Peyer's patch (tissue), 4 donors: ENCODE data around the gene GALNT9. TPM values are rescaled to one million over a fixed set of nuclear protein-coding genes. Genes with fewer than 3 reads are reported as not detected.
"Not testable (repeated sequence)": the region's sequence is repeated elsewhere in the genome, so short reads cannot be mapped to it uniquely, and the experiment has no call there.

Source experiments
- DNase-seq, 3 donors: peaks; one replicate each; pipeline ENCODE4 v3.0.0-alpha.2; 2017 to 2019
- H3K27ac ChIP-seq, 4 donors: fragments of 200-600 bp; sonication (generic); one replicate each; pipeline ENCODE4 v1.5.1; 2016 to 2019
- H3K27me3 ChIP-seq, 2 donors: fragments of 200-600 bp; sonication (generic); one replicate each; pipeline ENCODE4 v1.5.1; 2019
- H3K36me3 ChIP-seq, 3 donors: fragments of 200-600 bp; sonication (generic); one replicate each; pipeline ENCODE4 v1.5.1; 2016 to 2019
- H3K4me1 ChIP-seq, 4 donors: fragments of 200-600 bp; sonication (generic); one replicate each; pipeline ENCODE4 v1.5.1; 2016 to 2019
- H3K4me3 ChIP-seq, 4 donors: fragments of 200-600 bp; sonication (generic); 1 replicate in 3 of 4; 2 replicates in 1 of 4; pipeline ENCODE4 v1.5.1; 2016 to 2019; ENCODE audit warnings: mild to moderate bottlenecking in 1 of 4
- H3K9me3 ChIP-seq, 4 donors: fragments of 200-600 bp; sonication (generic); one replicate each; pipeline ENCODE4 v1.5.1; 2016 to 2019; ENCODE audit warnings: mild to moderate bottlenecking in 1 of 4
- POLR2A ChIP-seq, 2 donors: fragments of 450-650 bp; IDR thresholded peaks; one replicate each; pipeline ENCODE4 v1.5.1; 2017; ENCODE audit warnings: antibody characterized with exemption in 2 of 2, mild to moderate bottlenecking in 2 of 2, moderate library complexity in 2 of 2
- total RNA-seq, 4 donors: library from RNA; depleted of rRNA; stranded (reverse); fragments of >200 nt; gene quantifications; one replicate each; pipeline ENCODE4 v1.1.0, GENCODE V29; 2016
- TF ChIP-seq, protein P1 (sequence below), 6 experiments: fragments of 450-650 bp in 4 of 6; fragments of 200-600 bp in 2 of 6; sonication (generic) in 1 of 6; IDR thresholded peaks; one replicate each; pipeline ENCODE4 v1.5.1; 2017 to 2019; ENCODE audit warnings: antibody characterized with exemption in 6 of 6, mild to moderate bottlenecking in 3 of 6, moderate library complexity in 1 of 6

The GALNT9 gene
- total RNA-seq, 4 donors from 2014 or later: not detected

DNA sequence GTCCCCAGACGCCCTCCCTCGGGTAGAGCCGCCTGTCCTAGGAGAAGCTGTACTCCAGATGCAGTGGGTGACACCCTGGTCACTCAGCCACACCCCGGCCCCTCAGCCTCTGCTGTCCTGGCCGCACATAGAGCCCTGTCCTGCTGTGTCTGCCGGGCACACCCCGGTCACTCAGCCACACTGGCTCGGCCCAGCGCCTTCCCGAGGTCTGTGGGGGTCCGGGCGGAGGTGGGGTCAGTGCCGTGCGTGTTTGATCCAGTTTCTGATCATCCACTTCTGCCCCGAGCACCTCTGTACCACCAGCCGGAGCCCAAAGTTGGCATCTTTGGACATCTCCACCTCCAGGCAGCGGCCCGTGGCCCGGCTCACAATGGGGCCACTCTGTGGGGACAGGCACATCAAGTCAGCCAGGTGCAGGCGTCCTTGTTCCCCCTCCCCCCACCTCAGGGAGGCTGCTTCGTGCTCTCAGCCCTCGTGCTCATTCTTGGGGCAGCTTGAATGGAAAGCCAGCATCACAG lies 132.5 kb downstream of the GALNT9 start:
- Histone ChIP-seq H3K27me3 (no peaks in the 10 kb centered on the region), H3K4me1 (no peaks in the 10 kb centered on the region), H3K36me3 (no peaks in the 10 kb centered on the region), H3K4me3 (no peak overlapping the region), H3K27ac (no peak overlapping the region), H3K9me3 (peaks cover 0 to 7% (median 0%) of the 10 kb centered on the region in 4 donors)
- DNase-seq: no peak
- TF ChIP-seq POLR2A (IDR thresholded peaks at IDR 0.05): no peak
- TF ChIP-seq, protein P1, sequence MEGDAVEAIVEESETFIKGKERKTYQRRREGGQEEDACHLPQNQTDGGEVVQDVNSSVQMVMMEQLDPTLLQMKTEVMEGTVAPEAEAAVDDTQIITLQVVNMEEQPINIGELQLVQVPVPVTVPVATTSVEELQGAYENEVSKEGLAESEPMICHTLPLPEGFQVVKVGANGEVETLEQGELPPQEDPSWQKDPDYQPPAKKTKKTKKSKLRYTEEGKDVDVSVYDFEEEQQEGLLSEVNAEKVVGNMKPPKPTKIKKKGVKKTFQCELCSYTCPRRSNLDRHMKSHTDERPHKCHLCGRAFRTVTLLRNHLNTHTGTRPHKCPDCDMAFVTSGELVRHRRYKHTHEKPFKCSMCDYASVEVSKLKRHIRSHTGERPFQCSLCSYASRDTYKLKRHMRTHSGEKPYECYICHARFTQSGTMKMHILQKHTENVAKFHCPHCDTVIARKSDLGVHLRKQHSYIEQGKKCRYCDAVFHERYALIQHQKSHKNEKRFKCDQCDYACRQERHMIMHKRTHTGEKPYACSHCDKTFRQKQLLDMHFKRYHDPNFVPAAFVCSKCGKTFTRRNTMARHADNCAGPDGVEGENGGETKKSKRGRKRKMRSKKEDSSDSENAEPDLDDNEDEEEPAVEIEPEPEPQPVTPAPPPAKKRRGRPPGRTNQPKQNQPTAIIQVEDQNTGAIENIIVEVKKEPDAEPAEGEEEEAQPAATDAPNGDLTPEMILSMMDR (IDR thresholded peaks at IDR 0.05): no peak

DNA sequence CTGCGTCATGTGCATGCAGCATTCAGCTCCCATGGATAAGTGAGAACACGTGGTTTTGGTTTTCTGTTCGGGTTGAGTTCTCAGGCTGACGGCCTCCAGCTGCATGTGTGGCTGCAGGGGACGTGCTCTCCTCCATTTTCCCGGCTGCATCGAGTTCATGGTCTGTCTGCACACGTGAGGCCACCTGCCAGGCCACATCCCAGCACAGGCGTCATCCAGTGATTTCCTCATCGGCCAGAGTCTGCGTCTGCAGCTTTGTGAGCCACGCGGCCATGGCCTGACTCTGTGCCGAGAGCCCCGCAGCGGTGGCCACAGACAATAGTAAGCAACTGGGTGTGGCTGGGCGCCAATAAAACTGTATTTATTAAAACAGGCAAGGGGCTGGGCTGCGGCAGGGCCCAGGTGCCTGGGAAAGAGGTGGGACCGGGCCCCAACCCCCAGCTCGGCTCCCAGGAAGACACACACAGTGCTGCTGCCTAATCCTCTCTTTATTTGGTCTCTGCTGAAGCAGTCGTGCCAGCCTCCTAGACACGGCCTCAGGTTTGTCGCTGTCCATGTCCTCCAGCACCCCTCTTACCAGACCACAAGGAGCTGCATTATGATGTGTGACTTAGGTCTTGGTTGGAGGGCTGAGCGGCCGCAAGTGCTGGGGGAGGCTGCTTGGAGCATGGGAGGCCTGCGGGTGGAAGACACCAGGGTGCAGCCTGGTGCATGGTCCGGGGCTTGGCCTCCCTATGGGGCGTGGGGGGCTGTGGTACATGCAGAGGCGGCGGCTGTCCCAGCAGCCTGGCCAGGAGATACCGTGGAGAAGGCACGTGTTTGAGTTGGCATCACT lies 133.1 kb downstream of the GALNT9 start:
- peaks cover 0 to 7% (median 0%) of the 10 kb centered on the region in 4 donors for H3K9me3 ChIP-seq
- TF ChIP-seq POLR2A (IDR thresholded peaks at IDR 0.05): no peak
- TF ChIP-seq, protein P1 (IDR thresholded peaks at IDR 0.05): no peak
- H3K36me3 ChIP-seq: no peaks in the 10 kb centered on the region
- DNase-seq: no peak
- H3K27me3 ChIP-seq: no peaks in the 10 kb centered on the region
- no peak overlapping the region for H3K4me3 ChIP-seq
- H3K27ac ChIP-seq: no peak overlapping the region
- H3K4me1 ChIP-seq: no peaks in the 10 kb centered on the region

GRCh38 chr12:132195242-132195641 lies 134.1 kb downstream of the GALNT9 start:
- not testable (repeated sequence) for H3K4me3 ChIP-seq, DNase-seq, H3K9me3 ChIP-seq, H3K4me1 ChIP-seq, H3K36me3 ChIP-seq, H3K27me3 ChIP-seq, H3K27ac ChIP-seq

DNA sequence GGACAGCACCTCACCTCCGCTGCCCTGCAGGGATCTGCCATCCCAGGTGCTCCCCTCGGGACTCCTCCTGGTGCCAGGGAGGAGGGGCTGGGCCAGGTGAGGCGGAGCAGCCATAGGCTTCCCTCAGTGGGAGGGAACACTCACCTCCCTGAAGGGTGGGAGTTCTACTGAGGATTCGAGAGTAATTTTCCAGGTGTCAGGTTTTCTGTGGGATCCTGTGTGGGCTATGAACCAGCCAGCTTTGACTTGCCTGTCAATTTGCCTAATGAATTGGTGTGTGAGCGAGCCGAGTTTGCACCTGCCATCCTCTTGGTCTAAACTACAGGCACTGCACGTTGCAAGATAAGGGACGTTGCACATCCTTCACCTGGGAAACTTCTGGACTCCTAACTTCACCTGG lies 134.8 kb downstream of the GALNT9 start:
- H3K4me3 ChIP-seq: no peak overlapping the region
- H3K36me3 ChIP-seq: no peaks in the 10 kb centered on the region
- TF ChIP-seq POLR2A (IDR thresholded peaks at IDR 0.05): no peak
- TF ChIP-seq, protein P1 (IDR thresholded peaks at IDR 0.05): no peak
- no peak overlapping the region for H3K27ac ChIP-seq
- peaks cover 0 to 12% (median 5%) of the 10 kb centered on the region in 4 donors for H3K4me1 ChIP-seq
- DNase-seq: no peak
- H3K27me3 ChIP-seq: no peaks in the 10 kb centered on the region
- peaks cover 0 to 7% (median 0%) of the 10 kb centered on the region in 4 donors for H3K9me3 ChIP-seq

- H3K27ac ChIP-seq: no peak overlapping the region
- H3K9me3 ChIP-seq: peaks cover 0 to 7% (median 0%) of the 10 kb centered on the region in 4 donors
- H3K4me3 ChIP-seq: no peak overlapping the region
- no peaks in the 10 kb centered on the region for H3K36me3 ChIP-seq
- H3K4me1 ChIP-seq: peaks cover 0 to 15% (median 7%) of the 10 kb centered on the region in 4 donors
- H3K27me3 ChIP-seq: no peaks in the 10 kb centered on the region
- DNase-seq: no peak
- TF ChIP-seq, protein P1 (IDR thresholded peaks at IDR 0.05): no peak
- no peak for TF ChIP-seq POLR2A (IDR thresholded peaks at IDR 0.05)
These were observed 135.3 kb downstream of the GALNT9 start for GRCh38 chr12:132194056-132194455.
